ENCODE data around the gene IL6R.

- TF ChIP-seq, protein P1, sequence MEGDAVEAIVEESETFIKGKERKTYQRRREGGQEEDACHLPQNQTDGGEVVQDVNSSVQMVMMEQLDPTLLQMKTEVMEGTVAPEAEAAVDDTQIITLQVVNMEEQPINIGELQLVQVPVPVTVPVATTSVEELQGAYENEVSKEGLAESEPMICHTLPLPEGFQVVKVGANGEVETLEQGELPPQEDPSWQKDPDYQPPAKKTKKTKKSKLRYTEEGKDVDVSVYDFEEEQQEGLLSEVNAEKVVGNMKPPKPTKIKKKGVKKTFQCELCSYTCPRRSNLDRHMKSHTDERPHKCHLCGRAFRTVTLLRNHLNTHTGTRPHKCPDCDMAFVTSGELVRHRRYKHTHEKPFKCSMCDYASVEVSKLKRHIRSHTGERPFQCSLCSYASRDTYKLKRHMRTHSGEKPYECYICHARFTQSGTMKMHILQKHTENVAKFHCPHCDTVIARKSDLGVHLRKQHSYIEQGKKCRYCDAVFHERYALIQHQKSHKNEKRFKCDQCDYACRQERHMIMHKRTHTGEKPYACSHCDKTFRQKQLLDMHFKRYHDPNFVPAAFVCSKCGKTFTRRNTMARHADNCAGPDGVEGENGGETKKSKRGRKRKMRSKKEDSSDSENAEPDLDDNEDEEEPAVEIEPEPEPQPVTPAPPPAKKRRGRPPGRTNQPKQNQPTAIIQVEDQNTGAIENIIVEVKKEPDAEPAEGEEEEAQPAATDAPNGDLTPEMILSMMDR (IDR thresholded peaks at IDR 0.05): no peak
- no peak for TF ChIP-seq EZH2 (IDR thresholded peaks at IDR 0.05; ENCODE audit: borderline replicate concordance, insufficient read depth, low read depth, low read length, poor library complexity, severe bottlenecking)
These were observed 73.5 kb downstream of the IL6R start for GRCh38 chr1:154478639-154479038.

Measured in B cell (primary cell).